Fibroblast of skin of back (primary cell): ENCODE results near the gene RASL10A.

Source experiments
- DNase-seq: peaks from one replicate; pipeline ENCODE4 v3.0.0-alpha.2; 2013

Gene RASL10A

GRCh38 chr22:29338398-29338797 lies 22.9 kb upstream of the RASL10A start:
- no peak for DNase-seq

GRCh38 chr22:29337631-29338284 lies 22.3 kb upstream of the RASL10A start:
- DNase-seq: no peak

DNA sequence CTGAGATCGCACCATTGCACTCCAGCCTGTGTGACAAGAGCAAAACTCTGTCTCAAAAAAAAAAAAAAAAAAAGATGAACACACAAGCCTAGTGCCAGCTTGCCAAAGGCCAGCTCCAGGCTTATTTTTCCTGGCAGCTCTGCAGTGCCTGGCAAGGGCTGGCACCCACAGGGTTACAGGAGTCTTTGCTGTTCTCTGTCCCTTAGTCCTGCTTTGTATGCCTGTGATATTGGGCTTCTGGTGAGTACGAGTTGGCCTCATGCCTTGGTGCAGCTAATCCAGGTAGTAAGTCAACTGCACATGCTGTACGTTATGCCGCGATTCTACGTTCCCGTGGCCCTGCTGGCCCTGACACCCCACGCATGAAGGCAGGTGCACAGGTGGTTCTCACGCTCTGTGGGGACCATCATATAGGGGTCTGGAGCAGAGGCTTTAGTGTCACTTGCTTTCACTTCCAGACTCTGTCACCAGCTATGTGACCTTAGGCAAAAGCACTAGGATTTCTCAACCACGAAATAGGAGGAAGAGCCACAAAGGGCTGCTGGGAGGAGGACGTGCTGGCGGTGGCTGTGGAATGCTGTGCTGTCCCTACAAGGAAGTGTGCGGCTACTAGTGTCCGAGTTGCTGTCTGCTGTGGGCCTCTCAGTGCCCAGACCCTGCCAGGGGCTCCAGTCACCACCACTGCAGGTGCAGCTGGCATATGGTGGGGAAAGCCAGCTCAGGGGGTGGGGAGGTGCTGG lies 21.4 kb upstream of the RASL10A start:
- no peak for DNase-seq

- DNase-seq: no peak
Measured at GRCh38 chr22:29335656-29336055, 20.2 kb upstream of the RASL10A start.

DNA sequence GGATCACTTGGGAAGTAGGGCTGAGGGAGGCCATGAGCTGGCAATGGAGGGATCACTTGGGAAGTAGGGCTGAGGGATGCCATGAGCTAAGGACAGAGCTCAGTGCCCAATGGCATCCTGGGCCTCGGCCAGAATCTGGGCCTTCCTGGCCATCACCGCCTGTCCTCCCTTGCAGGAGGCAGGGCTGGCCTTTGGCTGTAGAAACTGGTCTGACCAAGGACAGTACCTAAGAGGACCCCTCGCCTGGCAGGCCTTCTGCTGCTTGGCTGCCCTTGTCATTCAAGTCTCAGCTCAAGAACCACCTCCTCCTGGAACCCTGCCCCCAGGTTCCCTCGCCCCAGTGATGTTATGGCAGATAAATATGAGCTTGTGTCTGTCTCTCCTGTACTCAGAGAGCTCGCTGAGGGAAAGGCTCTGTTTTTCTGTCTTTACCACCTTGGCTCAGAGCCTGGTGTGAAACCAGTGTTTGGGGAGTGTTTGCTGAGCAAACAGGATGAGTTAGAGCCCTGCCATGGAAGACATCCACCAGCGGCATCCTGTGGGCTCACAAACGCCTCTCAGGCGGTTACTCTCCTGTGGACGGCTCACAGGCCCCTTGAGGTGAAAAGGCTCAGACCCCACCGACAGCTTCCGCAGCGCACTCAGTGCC lies 19.3 kb upstream of the RASL10A start:
- no peak for DNase-seq

DNA sequence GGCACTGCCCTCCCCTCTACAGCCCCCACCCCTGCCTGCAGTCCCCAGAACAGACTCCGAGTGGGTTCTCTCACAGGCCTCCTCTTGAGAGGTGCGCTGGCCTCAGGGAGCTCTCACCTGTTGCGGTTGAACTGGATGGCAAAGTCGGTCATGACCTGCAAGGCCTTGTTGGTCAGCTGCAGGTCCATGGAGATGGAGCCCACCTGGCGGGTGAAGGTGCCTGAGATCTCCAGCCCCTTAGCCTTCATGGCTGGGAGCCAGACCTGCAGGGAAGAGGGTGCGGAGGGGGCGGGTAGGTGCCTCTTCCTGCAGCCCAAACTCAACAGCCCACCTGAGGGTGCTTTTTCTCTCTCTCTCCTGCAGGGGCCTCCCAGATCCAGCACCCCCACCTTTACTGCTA lies 18.7 kb upstream of the RASL10A start:
- DNase-seq: no peak

DNA sequence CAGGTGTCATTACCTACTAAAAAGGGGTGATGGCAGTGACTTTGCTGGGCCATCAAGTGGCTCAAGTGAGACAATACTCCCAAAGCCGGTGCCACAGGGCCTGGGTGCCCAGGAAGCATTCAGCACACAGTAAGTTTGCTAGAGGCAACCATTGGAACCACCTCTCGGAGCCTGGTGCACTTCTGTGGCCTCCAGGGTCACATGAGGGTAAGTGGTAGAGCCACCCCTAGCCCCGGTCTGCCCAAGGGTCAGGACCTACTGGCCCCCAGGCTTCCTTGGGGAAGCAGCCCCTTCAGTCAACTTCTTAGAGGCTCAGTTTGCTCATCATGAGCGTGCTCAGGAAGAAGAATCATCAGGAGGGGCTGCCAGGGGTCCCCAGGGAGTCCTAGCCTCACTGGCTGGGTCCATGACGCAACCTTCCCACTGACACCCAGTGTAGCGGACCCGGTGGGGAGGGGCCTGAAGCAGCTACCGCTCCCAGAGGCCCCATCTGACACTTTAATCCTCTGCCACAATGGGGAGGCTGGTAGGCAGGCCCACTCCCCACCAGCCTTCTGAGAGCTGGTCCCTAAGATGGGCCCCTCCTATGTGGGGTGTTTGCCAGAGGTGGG lies 17.5 kb upstream of the RASL10A start:
- no peak for DNase-seq

- DNase-seq: no peak
Measured at GRCh38 chr22:29331658-29332300, 16.3 kb upstream of the RASL10A start.

- DNase-seq: no peak
Measured at GRCh38 chr22:29331213-29331612, 15.7 kb upstream of the RASL10A start.

DNA sequence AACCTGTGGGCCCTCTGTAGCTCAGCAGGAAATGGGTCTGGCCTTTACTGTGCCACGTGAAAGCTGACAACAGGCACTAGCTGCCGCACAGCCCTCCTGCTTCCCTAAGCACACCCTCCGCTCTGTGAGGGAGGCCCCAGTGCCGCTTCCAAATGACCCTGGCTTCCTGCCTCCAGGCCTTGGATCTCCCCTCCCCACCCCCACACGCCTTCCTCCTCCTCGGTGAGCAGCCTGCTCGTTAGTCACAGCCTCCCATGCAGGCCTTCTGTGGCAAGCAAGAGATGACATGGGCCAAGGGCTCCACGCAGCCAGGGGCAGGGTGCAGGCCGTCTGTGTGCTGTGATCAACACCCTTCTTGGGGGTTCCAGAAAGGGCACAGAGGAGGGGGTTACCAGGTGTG lies 15.3 kb upstream of the RASL10A start:
- peak; percentile 26 for DNase-seq

DNA sequence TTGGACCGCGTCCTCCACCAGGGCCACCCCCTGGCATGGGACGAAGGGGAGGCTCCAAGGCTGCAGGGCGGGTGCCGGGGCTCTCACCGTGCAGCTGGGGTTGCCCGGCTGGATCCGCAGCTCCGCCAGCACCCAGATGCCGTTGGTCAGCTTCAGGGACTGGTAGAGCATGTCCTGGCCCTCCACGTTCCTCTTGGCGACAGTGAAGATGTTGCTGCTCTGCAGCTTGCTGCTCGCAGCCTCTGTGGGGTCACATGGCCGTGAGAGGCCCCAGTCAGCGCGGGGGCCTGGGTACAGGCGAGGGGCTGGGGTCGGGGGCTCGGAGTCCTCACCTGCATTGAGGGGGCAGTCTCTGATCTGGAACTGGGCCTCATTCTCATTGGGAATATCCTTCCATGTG lies 14.8 kb upstream of the RASL10A start:
- no peak for DNase-seq

- no peak for DNase-seq
Measured at GRCh38 chr22:29329581-29329980, 14.1 kb upstream of the RASL10A start.

- no peak for DNase-seq
Measured at GRCh38 chr22:29328566-29329500, 13.3 kb upstream of the RASL10A start.

GRCh38 chr22:29328055-29328454 lies 12.6 kb upstream of the RASL10A start:
- no peak for DNase-seq

DNA sequence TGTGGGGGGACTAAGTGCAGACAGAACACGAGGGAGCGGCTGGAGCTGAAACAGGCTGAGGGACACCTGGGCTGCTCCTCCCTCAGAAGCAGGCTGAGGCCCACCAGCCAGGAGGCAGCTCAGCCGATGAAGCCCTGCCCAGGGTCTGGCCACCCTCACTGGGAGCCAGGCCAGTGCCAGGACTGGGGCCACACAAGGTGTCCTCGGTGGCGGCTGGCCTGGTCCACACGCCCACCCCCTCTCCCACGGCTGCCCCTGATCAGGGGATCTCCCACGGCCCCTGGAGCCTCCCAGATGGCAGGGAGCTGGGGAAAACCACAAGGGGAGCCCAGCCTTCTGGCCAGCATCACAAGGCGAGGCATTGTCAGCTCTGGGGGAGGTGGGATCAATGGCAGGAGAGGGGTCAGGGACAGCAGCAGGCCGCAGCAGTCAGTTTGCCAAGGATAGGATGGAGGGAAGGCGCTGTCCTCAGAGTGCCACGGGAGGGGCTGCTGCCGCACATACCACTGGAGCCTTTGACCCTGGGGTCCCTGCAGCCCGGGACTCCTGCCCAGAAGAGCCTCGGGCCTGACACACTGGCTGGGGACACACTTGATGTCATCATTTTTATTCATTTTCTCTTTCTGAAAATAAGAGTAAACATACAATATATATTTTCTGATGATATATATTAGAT lies 11.7 kb upstream of the RASL10A start:
- no peak for DNase-seq

GRCh38 chr22:29326481-29326880 lies 11.0 kb upstream of the RASL10A start:
- no peak for DNase-seq

- no peak for DNase-seq
Measured at GRCh38 chr22:29325785-29326315, 10.4 kb upstream of the RASL10A start.

DNA sequence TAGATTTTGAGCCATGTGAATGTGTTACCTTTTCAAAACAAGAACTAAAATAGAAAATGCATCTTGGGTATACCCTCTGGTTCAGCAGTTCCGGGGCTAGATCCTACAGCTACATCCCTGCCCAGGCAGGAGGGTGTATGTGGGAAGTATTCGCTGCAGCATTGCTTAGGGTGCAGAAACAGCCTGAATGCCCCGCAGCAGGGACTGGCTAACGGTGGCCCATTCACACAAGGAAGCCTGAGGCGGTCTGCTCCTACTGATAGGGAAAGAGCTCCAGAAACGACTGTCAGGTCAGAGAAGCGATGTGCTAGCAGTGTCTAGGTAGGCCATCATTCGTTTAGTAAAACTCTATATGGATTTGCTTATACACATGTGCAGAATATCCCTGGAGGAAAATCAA lies 9.9 kb upstream of the RASL10A start:
- DNase-seq: no peak

DNA sequence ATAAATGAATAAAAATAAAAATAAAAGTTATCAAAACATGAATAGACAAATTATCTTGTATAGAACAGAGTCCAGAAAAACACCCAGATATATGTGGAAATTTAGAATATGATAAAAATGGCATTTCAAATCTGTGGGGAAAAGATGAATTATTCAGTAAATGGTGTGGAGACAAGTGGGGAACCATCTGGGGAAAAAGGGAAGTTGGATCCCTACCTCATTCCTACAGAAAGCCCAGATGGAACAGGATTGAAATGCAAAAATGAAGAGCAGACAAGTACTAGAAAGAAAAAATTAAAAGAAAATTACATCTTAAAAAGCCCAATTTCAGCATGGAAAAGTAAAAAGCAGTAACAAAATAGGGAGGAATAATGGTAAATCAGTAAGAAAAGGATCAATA lies 8.1 kb upstream of the RASL10A start:
- no peak for DNase-seq

- no peak for DNase-seq
Measured at GRCh38 chr22:29320546-29320945, 5.0 kb upstream of the RASL10A start.

GRCh38 chr22:29319072-29319471 lies 3.6 kb upstream of the RASL10A start:
- DNase-seq: no peak
